Lower leg skin (tissue), 4 donors: ENCODE measurements around the gene NPTN. TPM values are rescaled to one million over a fixed set of nuclear protein-coding genes. Genes with fewer than 3 reads are reported as not detected.

Experiments used
- DNase-seq, 2 donors: peaks; one replicate each; pipeline ENCODE4 v3.0.0-alpha.2; 2019; ENCODE audit warnings: low spot score in 2 of 2
- H3K4me3 ChIP-seq: fragments of 200-600 bp; sonication (generic); 2 replicates; pipeline ENCODE4 v1.5.1; 2017; ENCODE audit warnings: mild to moderate bottlenecking, low read depth; ENCODE audit not compliant: poor library complexity, severe bottlenecking
- CTCF ChIP-seq, 3 donors: fragments of 450-650 bp; IDR thresholded peaks; one replicate each; pipeline ENCODE4 v1.5.1; 2016; ENCODE audit warnings: antibody characterized with exemption in 3 of 3, mild to moderate bottlenecking in 3 of 3, moderate library complexity in 2 of 3
- POLR2A ChIP-seq, 2 donors: fragments of 450-650 bp; IDR thresholded peaks; one replicate each; pipeline ENCODE4 v1.6.1; 2016 to 2017; ENCODE audit warnings: antibody characterized with exemption in 2 of 2, mild to moderate bottlenecking in 1 of 2, moderate library complexity in 1 of 2
- WGBS, 2 donors: methylation state at CpG; one replicate each; pipeline ENCODE4 v1.1.5; 2018; 5-methylcytosine and 5-hydroxymethylcytosine counted together
- intact Hi-C: fragments of 100-400 bp; cut with DNase I; formaldehyde crosslinking; loops from one replicate; pipeline ENCODE4 v1.15.0; 2023; ENCODE audit warnings: low total_unique reads
- total RNA-seq, 4 donors: library from RNA; depleted of rRNA; stranded (reverse); fragments of >200 nt; gene quantifications; one replicate each; pipeline ENCODE4 v1.1.0, GENCODE V29; 2016

Gene NPTN
- total RNA-seq, 4 donors from 2014 or later: 124 to 181 (median 150) TPM

- WGBS, 2 donors: 55 to 82% methylated on average over 5 of the region's 5 CpGs
- TF ChIP-seq CTCF (IDR thresholded peaks at IDR 0.05): no peak
- no peak for TF ChIP-seq POLR2A (IDR thresholded peaks at IDR 0.05)
- H3K4me3 ChIP-seq: no peak overlapping the region
- DNase-seq: no peak
- intact Hi-C loops: no loop called here
Observed at GRCh38 chr15:73572296-73572695, 60.9 kb downstream of the NPTN start.

GRCh38 chr15:73571346-73571745, 61.8 kb downstream of the NPTN start:
- DNase-seq: no peak
- 74 to 78% methylated on average over 5 of the region's 5 CpGs for WGBS, 2 donors
- no peak for TF ChIP-seq CTCF (IDR thresholded peaks at IDR 0.05)
- TF ChIP-seq POLR2A (IDR thresholded peaks at IDR 0.05): no peak
- intact Hi-C loops: no loop called here
- no peak overlapping the region for H3K4me3 ChIP-seq

- TF ChIP-seq POLR2A (IDR thresholded peaks at IDR 0.05) (no peak), CTCF (IDR thresholded peaks at IDR 0.05) (no peak)
- DNase-seq: no peak
- intact Hi-C loops: no loop called here
- H3K4me3 ChIP-seq: no peak overlapping the region
- WGBS, 2 donors: 88 to 89% methylated on average over 7 of the region's 7 CpGs
Observed at GRCh38 chr15:73570355-73571032, 62.7 kb downstream of the NPTN start.

- H3K4me3 ChIP-seq: no peak overlapping the region
- intact Hi-C loops: no loop called here
- no peak for DNase-seq
- WGBS, 2 donors: 85 to 86% methylated on average over 3 of the region's 3 CpGs
- TF ChIP-seq POLR2A (IDR thresholded peaks at IDR 0.05) (no peak), CTCF (IDR thresholded peaks at IDR 0.05) (no peak)
Observed at GRCh38 chr15:73569361-73569760, 63.8 kb downstream of the NPTN start.

- intact Hi-C loops: no loop called here
- WGBS, 2 donors: 64 to 75% methylated on average over 7 of the region's 7 CpGs
- no peak overlapping the region for H3K4me3 ChIP-seq
- DNase-seq: no peak
- no peak for TF ChIP-seq POLR2A (IDR thresholded peaks at IDR 0.05)
- no peak for TF ChIP-seq CTCF (IDR thresholded peaks at IDR 0.05)
Observed at GRCh38 chr15:73568564-73569280, 64.5 kb downstream of the NPTN start.
